Right cardiac atrium (tissue), 5 donors: ENCODE data around the gene NLGN2. TPM values are rescaled to one million over a fixed set of nuclear protein-coding genes. Genes with fewer than 3 reads are reported as not detected.
A peak's percentile ranks its signal among the peaks of the same experiment; 100 is the strongest.

Experiments used
- ATAC-seq, 2 donors: fragments of 200-7000 bp; cut with Tn5 transposase; one replicate each; pipeline versions ENCODE4 v1.8.0 to v1.9.1; 2020; ENCODE audit warnings: moderate library complexity in 2 of 2, mild to moderate bottlenecking in 1 of 2
- DNase-seq, 3 donors: peaks; one replicate each; pipeline ENCODE4 v3.0.0-alpha.2; 2020
- H3K27ac ChIP-seq: one replicate; pipeline ENCODE4 v1.5.1; 2013; ENCODE audit warnings: mild to moderate bottlenecking, low read length, control low read depth, moderate library complexity
- H3K27me3 ChIP-seq: one replicate; pipeline ENCODE4 v1.6.1; 2013; ENCODE audit not compliant: control insufficient read depth, insufficient read depth
- H3K4me1 ChIP-seq: one replicate; pipeline ENCODE4 v1.6.1; 2013; ENCODE audit warnings: low read length; ENCODE audit not compliant: control insufficient read depth, insufficient read depth
- H3K4me3 ChIP-seq: one replicate; pipeline ENCODE4 v1.5.1; 2013; ENCODE audit warnings: low read length, control low read depth
- H3K9me3 ChIP-seq: one replicate; pipeline ENCODE4 v1.6.1; 2013; ENCODE audit warnings: low read length; ENCODE audit not compliant: control insufficient read depth
- WGBS: extraction: QIAGEN DNeasy Blood & Tissue Kit; methylation state at CpG from one replicate; pipeline ENCODE4 v1.1.7; 2013; 5-methylcytosine and 5-hydroxymethylcytosine counted together
- intact Hi-C, 4 donors: fragments of 100-400 bp; cut with DNase I; formaldehyde crosslinking; loops; one replicate each; pipeline versions ENCODE4 v1.11.0 to v1.14.0; 2022 to 2023
- polyA plus RNA-seq: library from polyadenylated mRNA; stranded (reverse); fragments of 200-250 nt; gene quantifications from one replicate; pipeline ENCODE4 v1.2.3, GENCODE V29; 2013
- total RNA-seq, 4 donors: library from RNA; stranded (reverse); fragmentation: NEBNext Ultra II Directional; extraction: Animal tissue kit (Norgen Biotek cat#: 25700); gene quantifications; one replicate each; pipeline ENCODE4 v1.2.1, GENCODE V29; 2021
- donor health status: healthy with polysubstance abuse.
- donor health status: DM: no; HTN: yes; CAD: no.
- donor health status: DM: no; HTN: no; CAD: no.
- donor health status: DM: no; HTN: yes; CAD: no; lungs with severe emphysema.
- donor health status: DM: yes; HTN: yes; CAD: no.

The NLGN2 gene
- total and polyA plus RNA-seq, 5 donors: 6.9 to 15.7 (median 12.8) TPM

DNA sequence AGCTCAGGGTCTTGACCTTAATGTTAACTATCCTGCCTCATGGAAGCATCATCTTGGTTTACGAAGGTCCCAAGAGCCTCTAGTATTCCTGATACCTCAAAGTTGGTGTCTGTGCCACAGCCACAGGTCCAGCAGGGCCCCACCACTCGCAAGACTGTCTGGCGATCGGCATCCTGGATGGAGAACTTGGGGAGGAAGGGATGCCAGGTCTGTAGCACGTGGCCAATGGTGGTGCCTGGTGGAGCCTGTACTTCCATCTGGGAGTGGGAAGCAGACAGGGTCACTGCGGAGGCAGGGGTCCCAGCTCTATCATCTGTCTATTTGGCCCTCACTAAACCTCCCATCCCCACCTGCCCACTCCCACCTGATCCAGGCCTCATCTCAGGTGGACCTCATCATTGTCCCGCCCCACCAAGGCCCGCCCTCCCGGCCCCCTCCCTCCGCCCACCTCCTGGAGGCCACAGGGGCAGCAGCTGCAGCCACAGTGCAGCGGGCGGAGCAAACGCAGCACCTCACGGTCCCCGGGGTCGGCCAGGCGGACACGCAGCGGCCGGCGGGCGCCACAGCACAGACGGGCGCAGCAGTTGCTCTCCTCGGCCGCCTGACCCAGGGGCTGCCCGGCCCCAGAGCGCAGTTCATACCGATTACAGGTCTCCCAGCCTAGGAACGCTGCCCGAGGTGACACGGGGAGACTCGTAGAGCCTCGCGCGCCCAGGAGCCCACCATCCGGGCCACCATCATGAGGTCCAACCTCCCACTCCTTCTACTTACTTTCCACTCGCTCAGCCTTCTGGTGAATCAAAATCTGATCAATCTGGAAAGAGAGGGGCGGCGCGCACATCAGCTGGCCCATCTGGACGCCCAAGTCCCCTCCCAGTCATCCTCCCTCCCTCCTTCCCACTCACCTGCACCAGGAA, 14.7 kb upstream of the NLGN2 start:
- no peak for ATAC-seq
- 74% methylated on average over 42 of the region's 42 CpGs for WGBS
- no peak overlapping the region for H3K27ac ChIP-seq

DNA sequence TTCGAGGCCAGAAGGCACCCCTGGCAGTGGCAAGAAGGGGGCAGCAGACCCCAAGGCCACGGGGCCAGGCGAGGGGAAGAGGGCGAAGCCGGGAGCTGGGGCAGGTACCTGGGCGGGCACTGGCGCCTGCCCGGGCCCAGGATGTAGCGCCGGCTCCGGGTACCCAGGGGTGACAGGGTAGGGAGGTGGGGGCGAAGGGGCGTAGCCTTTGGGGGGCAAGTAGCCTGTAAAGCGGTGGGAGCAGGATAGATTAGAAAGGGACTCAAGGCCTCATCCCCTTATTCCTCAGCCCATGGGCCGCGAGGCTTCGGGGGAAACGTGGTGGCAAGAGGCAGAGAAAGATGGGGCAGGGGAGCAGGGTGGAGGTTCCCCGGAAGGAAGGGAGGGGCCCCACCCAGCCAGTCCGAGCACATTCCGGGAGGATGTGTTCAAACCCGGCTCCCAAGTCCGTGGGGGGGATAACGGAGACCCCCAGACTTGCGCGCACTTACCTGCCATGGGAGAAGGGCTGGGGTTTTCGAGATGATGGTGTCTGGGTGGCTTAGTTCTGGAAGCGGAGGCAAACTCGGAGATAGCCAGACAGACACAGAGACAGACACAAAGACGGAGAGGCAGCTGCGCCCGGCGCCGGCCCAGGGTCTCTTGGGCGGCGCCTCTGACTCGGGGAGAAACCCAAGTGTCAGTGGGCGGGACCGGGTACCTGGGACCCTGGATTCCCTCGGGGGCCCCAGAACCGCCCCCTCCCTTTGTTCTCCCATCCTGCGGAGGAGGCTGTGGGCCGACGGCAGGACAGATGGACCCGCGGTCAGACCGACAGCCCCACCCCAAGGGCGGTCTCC, 13.8 kb upstream of the NLGN2 start:
- peak in 1 of 3 donors; percentile 62 for DNase-seq
- Histone ChIP-seq H3K27ac (peak overlapping the region; percentile 75), H3K4me3 (peak overlapping the region; percentile 92), H3K27me3 (no peaks in the 10 kb centered on the region), H3K9me3 (no peaks in the 10 kb centered on the region), H3K4me1 (no peaks in the 10 kb centered on the region)
- ATAC-seq: peak; percentile 7 to 44
- WGBS: 6% methylated on average over 48 of the region's 48 CpGs
- intact Hi-C loops: loop anchor here in 1 of 4 donors (5.0 kb wide), 1 partner anchor 93 kb away; no protein-coding TSS in a partner anchor

More for the DNA sequence above, 14.7 kb upstream of the NLGN2 start:
- no peaks in the 10 kb centered on the region for H3K27me3 ChIP-seq
- peak overlapping the region; percentile 92 for H3K4me3 ChIP-seq
- H3K4me1 ChIP-seq: no peaks in the 10 kb centered on the region
- DNase-seq: peak in 1 of 3 donors; percentile 52
- no peaks in the 10 kb centered on the region for H3K9me3 ChIP-seq
- intact Hi-C loops: loop anchor here in 1 of 4 donors (5.0 kb wide), 1 partner anchor 94 kb away; no protein-coding TSS in a partner anchor

DNA sequence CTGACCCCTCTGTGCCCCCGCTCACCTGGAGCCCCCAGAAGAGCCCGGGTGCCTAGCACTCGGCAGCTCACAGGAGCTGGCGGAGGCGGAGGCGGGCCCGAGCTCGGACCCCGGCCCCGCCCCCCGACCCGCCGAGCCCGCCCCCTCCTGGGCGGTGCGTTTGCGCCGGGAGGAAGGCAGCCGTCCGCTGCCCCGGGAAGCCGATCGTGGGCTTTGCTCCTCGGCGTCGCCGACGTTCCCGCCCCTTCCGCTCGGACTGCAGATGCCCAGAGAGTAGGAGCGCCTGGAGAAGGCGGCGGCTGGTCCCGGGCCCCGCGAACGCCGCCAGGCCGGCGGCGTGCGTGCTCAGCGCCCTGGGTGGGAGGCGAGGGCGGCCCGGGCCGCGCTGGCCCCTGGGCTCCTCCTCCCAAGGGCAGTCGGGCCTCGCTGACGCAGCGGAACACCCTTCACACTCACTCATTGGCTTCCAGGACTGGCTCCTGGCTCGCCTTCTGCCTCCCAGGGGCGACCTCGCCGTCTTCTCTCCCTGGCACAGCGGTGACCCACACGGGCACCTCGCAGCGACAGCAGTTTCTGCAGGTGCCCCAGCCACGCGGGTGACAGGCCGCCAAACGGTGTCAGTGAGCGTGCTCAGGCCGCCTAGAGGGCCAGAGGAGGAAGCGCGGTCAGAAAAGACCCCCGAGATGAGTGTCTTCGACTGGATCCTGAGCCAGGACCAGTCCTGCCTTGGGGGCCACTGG, 13.0 kb upstream of the NLGN2 start, which contains the start of gene PLSCR3:
PLSCR3 (minus strand) TSS at position 74 of the 740 bp plus-strand sequence. CDS start 415 bp downstream, outside the sequence.
- under 1% methylated on average over 71 of the region's 71 CpGs for WGBS
- intact Hi-C loops: loop anchor here in 1 of 4 donors (5.0 kb wide), 1 partner anchor 93 kb away; no protein-coding TSS in a partner anchor
- peak within 1 kb of the TSS; percentile 92 for H3K4me3 ChIP-seq
- no peaks in the 10 kb centered on the region for H3K27me3 ChIP-seq
- DNase-seq (peak; percentile 91 to 97 (median 96)), ATAC-seq (peak; percentile 93 to 95)
- H3K9me3 ChIP-seq: no peaks in the 10 kb centered on the region
- H3K4me1 ChIP-seq: no peaks in the 10 kb centered on the region
- peak within 1 kb of the TSS; percentile 98 for H3K27ac ChIP-seq

DNA sequence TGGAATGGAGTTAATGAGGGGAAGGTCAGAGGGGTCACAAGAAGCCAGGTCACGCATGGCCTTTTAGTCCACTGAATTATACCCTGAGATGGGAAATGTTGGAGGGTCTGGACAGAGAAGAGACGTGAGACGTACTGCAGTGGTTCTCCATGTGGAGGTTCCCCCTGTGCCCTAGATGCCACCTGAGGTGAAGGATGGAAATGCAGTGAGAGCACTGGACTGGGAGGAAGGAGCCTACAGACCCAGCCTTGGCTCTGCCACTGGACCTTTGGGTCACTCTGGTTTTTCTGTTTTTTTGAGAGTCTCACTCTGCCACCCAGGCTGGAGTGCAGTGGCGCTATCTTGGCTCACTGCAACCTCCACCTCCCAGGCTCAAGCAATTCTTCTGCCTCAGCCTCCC, 11.5 kb upstream of the NLGN2 start:
- peak in 1 of 3 donors; percentile 3 for DNase-seq
- Histone ChIP-seq H3K27ac (no peak overlapping the region), H3K9me3 (no peaks in the 10 kb centered on the region), H3K4me1 (no peaks in the 10 kb centered on the region), H3K4me3 (no peak overlapping the region), H3K27me3 (no peaks in the 10 kb centered on the region)
- ATAC-seq: no peak
- intact Hi-C loops: no loop called here
- 91% methylated on average over 4 of the region's 4 CpGs for WGBS

DNA sequence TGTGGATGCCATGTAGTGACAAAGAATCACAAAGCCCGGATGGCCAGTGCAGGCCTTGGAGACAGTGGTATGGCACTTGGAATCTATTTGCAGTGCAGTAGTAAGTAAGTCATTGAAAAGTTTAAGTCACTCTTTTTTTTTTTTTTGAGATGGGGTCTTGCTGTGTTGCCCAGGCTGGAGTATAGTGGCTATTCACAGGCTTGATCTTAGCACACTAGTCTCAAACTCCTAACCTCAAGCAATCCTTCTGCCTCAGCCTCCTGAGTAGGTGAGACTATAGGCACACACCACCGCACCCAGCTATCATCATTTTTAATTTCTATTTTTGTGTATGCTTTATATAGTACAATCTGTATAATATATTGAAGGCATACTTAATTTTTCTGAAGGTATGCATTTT, 9.0 kb upstream of the NLGN2 start:
- ATAC-seq: no peak
- 83% methylated on average over 2 of the region's 2 CpGs for WGBS
- Histone ChIP-seq H3K4me1 (peaks cover 3% of the 10 kb centered on the region), H3K27ac (no peak overlapping the region), H3K9me3 (no peaks in the 10 kb centered on the region), H3K4me3 (no peak overlapping the region), H3K27me3 (no peaks in the 10 kb centered on the region)
- intact Hi-C loops: no loop called here
- DNase-seq: no peak

DNA sequence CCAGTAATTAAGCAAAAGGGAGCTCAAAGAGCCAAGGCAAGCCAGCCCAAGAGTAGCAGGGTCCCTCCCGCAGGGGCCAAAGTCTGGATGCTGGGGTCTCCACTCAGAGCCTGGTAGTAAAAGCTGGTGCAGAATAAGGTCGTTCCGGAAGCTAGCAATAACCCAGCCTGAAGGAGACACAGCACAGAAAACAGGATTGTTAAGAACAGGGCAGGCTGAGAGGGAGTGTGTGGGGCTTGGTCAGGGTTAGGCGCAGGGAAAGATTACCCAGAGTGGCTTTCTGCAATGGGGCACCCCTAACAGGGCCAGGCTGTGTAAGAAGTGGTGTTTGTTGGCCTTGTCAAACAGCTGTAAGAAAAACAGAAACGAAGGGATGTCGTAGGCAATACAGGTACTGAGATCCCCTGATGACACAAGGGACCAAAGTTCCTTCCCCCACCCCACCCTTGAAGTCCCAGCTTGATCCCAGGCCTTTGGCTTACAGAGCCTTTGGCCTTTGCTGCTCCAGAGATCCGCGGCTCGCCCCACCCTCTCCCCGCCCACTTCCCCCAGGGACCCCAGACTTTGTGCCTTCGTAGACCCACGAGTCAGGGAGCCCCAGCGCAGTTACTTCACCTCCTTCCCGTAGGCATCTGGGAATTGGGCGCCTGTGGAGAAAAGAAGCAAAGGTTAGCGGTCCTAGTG, 4.5 kb upstream of the NLGN2 start:
- H3K27ac ChIP-seq: peak overlapping the region; percentile 98
- no peaks in the 10 kb centered on the region for H3K27me3 ChIP-seq
- peak overlapping the region; percentile 65 for H3K4me3 ChIP-seq
- 12% methylated on average over 16 of the region's 16 CpGs for WGBS
- intact Hi-C loops: no loop called here
- DNase-seq: peak; percentile 81 to 91 (median 91)
- H3K9me3 ChIP-seq: no peaks in the 10 kb centered on the region
- peak; percentile 15 to 25 for ATAC-seq
- H3K4me1 ChIP-seq: peaks cover 3% of the 10 kb centered on the region

DNA sequence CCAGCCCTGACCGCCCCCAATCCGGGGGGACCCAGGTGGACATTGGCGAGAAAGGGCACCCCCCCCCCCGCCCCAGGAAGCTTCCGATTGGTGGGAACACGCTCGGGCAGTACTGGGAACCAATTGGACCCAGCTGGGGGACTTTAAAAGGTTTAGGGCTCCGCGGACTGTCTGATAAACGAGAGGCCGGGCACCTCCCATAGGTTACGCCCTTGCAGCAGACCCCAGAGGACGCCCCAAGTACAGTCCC, 4.0 kb upstream of the NLGN2 start:
- Histone ChIP-seq H3K4me3 (peak overlapping the region; percentile 65), H3K9me3 (no peaks in the 10 kb centered on the region), H3K27me3 (no peaks in the 10 kb centered on the region), H3K4me1 (peaks cover 3% of the 10 kb centered on the region), H3K27ac (peak overlapping the region; percentile 98)
- ATAC-seq (peak; percentile 59 to 70), DNase-seq (no peak)
- 0% methylated on average over 13 of the region's 13 CpGs for WGBS
- intact Hi-C loops: no loop called here

DNA sequence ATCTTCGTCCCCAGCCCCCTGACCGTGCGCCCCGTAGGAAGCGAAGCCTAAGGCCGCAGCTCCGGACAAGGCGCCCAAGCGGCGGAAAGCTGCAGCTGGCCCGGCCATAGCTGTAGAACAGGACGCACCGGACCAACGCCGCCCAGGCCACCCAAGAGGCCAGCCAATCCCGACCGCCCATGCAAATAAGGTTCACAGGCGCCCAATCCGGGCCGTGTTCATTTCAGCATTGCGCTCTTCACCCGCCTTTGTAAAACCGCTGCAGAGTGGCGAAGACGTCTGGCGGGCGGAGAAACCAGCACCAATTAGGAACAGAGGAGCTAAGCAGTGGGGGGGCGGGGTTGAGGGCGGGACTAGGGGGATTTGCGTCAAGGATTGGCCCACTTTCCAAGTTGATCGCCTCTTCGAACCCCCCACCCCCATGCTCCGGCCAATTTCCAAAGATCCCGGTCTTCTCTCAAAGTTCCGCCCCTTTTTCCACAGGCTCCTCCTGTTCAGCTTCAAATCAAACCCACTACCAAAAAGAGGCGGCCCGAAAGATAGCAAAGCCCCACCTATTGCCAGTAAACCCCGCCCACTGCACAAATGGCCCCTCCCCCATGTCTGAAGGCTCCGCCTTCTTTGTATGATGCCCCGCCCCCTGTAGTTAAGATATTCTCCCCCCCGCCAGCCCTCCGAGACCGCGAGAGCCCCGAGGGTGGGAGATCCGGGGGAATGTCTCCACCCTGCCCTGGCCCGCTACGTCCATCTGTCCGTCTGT, 3.5 kb upstream of the NLGN2 start, which contains the start of gene TMEM256:
TMEM256 (minus strand) TSS at position 121 of the 760 bp plus-strand sequence; CDS start at position 108, 13 bp downstream.
- Histone ChIP-seq H3K27ac (peak within 1 kb of the TSS; percentile 98), H3K27me3 (no peaks in the 10 kb centered on the region), H3K9me3 (no peaks in the 10 kb centered on the region), H3K4me3 (peak within 1 kb of the TSS; percentile 86), H3K4me1 (peaks cover 3% of the 10 kb centered on the region)
- ATAC-seq (peak; percentile 94 to 95), DNase-seq (peak; percentile 99)
- under 1% methylated on average over 49 of the region's 49 CpGs for WGBS
- intact Hi-C loops: no loop called here

DNA sequence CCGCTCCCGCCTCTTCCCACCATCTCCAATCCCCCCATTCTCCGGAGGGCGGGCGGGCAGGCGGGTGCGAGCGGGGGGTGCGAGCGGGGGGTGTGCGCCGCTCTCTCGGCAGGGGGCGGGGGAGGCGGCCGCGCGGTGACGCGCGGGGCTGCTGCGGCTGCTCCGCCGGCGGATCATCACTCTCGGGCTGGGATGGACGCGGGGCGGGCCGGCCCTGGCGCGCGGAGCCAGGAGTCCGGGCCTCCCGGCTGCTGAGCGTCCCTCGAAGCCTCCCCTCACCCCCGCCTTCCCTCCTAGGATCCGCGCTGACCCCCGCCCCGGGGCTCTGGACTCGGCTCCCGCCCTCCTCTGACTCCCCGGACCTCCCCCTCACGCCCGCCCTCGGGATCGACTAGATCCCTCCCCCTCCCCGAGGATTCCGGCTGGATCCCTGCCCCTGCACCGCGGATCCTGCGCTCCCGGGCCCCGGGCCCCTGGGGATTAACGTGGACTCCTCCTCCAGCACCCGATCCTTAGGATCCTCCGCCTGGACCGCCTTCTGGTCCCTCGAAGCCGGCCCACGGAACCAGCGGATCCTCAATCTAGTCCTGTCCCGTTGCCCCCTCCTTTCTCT, 2.8 kb upstream of the NLGN2 start:
- Histone ChIP-seq H3K27ac (peak overlapping the region; percentile 45), H3K4me3 (peak overlapping the region; percentile 86), H3K27me3 (no peaks in the 10 kb centered on the region), H3K4me1 (peaks cover 3% of the 10 kb centered on the region), H3K9me3 (no peaks in the 10 kb centered on the region)
- intact Hi-C loops: no loop called here
- WGBS: under 1% methylated on average over 65 of the region's 65 CpGs
- ATAC-seq: peak; percentile 60 to 61
- peak; percentile 76 to 90 (median 89) for DNase-seq
